NCI-H1436 (cell line): ENCODE results near the gene PCDH9.
"Not testable (repeated sequence)": the region's sequence is repeated elsewhere in the genome, so short reads cannot be mapped to it uniquely, and the experiment has no call there.

Source experiments
- DNase-seq: peaks from one replicate; lab custom pipeline; 2025; lab: John Stamatoyannopoulos, UW

PCDH9 gene

GRCh38 chr13:66896933-66897332 is 333.2 kb downstream of the PCDH9 start:
- DNase-seq: no peak

DNA sequence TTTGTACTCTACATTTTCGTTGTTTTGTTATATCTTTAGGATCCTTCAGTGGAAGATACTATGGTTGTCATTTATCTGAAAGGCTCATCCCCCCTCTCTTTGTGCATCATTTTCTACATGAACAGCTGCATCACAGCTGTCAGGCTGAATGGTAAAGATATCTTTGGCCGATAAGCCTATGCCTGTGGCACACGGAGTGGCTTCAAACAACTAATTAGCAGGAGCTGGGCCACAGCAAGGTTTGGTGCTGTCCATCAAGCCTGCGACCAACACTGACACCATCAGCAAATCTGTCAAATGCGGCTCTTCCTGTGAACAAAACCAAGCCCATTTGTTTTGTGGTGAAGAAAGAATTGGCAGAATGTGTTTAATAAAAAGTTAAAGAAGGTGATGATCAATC is 334.4 kb downstream of the PCDH9 start:
- DNase-seq: no peak

GRCh38 chr13:66895320-66895719 is 334.8 kb downstream of the PCDH9 start:
- no peak for DNase-seq

DNA sequence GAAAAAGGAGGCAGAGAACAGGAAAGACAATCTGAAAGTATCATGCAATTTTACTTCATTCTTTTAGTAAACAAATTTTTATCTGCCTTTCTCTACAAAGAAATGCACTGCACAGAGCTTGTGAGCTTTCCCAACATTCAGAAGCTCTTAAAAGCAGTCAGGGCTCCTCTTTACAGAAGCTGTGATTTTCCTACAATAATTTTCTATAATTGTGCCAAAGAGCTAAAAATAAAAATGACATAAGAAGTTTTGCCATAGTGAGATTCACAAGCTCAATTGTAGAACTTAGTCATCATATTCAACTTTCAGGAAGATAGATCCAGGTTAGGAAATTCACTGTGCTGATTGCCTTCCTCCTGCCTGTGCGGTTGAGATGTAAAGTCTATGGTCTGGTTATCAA is 341.4 kb downstream of the PCDH9 start:
- no peak for DNase-seq

DNA sequence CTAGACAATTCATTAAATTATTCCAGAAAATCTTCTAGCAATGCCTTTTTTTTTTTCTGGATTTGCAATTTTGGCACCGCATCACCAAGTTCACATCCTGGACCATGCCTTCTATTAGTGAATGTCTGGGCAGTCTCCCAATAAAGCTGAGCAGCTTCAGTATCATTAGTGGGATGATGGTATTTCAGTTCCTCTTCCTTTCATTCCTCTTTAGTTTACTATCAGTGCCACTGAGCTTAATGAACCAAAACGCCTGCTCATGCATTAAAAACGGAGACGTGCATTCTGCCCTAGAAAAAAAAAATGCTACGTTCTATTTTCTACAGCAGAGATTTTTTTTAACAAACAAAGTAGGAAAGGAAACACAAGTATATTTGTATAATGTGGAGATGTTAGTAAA is 343.0 kb downstream of the PCDH9 start:
- no peak for DNase-seq

DNA sequence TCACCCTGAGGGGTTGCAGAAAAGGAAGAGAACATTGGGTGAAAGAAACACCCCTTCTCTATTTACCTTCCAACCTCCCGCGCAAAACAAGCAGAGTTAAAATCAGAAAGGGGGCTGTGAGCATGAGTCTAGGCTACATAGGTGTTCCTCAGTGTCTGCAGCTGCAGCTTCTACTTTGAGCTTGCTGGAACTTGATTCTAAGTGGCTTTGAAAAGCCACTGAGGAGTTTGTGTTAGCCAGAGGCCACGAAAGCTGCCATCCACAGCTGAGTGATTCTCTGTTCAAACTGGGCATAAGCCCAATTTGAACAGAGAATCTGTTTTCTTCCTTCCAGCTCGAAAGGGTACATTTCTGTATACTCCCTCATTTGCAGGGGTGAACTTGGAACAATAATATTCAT is 343.9 kb downstream of the PCDH9 start:
- no peak for DNase-seq

DNA sequence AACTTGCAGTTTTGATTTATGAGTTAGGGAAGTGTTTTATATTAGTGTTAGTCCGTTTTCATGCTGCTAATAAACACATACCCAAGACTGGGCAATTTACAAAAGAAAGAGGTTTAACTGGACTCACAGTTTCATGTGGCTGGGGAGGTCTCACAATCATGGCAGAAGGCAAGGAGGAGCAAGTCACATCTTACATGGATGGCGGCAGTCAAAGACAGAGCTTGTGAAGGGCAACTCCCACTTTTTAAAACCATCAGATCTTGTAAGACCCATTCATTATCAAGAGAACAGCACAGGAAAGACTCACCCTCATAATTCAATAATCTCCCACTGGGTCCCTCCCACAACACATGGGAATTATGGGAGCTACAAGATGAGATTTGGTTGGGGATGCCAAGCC is 349.0 kb downstream of the PCDH9 start:
- DNase-seq: not testable (repeated sequence)

DNA sequence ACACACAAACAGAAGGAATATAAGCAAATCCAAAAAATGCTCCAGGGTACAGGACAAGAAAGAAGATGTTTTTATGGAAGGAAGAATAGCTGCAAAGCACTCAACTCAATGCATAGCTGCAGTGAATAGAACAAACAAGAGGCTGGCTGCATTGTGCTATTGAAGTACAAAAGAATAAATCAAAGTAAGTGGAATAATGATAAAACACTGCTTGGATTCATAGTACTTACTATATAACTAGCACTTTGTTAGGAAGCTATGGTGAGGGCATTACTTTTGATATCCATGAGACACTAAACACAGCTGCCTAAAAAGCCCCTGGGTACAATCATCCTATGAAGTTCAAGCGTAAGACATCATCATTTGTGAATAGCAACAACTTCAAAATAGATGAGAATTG is 350.1 kb downstream of the PCDH9 start:
- no peak for DNase-seq

DNA sequence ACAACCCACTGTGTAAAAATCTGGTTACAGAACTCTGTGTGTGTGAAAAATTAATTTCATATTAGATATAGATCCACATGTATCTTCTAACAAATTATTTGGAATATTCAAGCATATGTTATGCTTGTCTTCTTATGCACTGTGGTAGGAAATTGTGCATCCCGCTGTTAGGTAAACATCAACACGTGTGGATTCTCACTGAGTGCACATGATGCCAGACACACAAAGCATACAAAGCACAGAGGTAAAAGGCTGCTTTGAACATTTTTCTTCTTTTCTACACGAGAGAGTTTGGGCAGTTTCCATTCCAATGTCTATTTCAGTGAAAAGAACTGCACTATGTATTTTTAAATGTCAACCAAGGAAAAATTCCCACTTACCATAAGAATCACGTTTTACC is 354.9 kb downstream of the PCDH9 start:
- DNase-seq: no peak

- DNase-seq: no peak
Measured at GRCh38 chr13:66864627-66865026, 365.5 kb downstream of the PCDH9 start.

DNA sequence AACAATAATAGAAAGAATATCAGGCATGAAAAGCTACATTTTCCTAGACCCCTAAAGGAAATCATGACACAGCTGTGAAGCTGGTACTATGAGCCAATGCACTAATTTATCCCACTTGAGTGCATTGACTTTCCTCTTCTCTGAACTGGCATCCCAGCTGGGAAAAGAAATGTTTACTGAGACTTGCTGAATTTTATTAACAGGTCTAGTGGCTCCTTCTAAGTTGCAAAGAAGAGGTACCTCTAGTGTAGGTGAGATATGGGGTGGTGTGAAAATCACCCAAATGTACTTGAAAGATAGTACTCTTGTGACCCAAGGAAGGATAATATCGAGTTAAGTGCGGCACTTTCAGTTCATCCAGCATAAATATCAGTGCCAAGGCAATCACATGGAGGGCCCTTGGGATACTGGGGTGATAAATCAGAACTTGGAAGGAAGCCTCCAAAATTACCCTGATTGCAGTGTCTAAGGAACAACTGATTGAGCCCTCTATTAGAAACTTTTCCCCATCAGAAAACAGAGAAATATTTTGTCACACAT is 369.2 kb downstream of the PCDH9 start:
- DNase-seq: no peak

- DNase-seq: no peak
Measured at GRCh38 chr13:66859934-66860877, 369.9 kb downstream of the PCDH9 start.

DNA sequence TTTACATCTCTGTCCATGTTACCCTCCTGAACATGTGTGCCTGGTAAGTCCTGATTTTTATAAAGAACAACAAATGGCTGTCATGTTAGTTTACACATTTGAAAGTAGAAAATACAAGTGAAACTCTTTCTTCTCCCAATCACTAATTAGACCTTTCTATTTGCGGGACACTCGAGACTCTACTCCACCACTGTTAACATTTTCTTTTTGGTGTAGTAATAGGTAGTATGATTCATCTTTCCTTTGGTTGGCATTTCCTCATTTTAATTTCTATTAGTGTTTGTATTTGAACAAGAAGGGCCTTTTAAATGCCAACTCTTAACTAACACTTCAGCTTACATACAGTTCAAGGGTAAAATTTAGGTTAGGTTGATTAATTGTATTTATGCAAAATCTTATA is 371.1 kb downstream of the PCDH9 start:
- DNase-seq: no peak

DNA sequence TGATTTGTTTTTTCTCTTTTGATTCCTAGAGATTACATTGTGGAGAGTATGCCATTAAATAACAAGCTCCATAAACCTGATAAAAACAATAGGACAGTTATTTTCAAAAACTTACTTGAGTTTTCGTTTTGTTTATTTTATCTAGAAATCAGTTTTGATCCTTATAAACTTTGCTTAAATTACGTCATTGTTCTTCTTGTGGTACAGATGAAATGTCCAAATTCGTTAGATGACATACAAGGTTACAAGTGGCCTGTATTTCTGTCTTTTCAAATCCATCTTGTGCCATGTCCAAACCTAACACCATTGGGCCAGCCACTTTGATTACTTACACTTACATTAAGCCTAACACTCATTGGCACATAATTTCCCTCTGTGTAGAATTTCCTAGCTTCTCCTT is 372.0 kb downstream of the PCDH9 start:
- no peak for DNase-seq

DNA sequence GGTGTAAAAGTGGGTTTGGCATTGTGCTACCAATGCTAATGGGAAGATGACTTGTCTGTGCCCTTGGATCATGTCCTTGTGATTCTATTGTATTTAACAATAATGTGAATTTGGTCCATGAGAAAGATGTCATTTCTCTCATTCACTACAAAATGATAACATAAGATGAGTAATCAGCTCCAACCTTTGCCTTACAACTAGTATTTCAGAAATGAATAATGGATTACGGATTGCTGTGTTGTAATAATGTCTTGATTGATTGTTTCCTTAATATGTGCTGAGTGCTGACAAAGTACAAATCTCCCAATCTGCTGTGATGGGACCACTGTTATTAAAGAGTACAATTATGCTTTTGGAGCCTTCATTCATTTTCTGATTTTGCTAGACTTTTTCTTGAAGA is 375.0 kb downstream of the PCDH9 start:
- no peak for DNase-seq

DNA sequence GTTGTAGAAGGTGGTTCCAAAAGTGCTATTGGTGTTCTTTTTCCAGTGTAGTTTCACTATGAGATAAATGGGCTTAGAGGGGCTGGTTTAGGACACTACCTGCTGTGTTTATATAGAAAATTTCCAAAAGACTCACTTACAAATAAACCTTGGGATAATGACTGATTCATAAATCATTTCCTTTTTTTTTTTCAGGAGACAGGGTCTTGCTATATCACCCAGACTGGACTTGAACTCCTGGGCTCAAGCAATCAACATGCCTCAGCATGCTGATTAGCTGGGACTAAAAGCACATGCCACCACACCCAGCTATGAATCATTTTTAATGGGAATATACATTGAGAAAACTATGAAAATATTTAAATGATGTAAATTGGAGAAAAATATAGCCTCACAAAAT is 376.6 kb downstream of the PCDH9 start:
- DNase-seq: no peak

DNA sequence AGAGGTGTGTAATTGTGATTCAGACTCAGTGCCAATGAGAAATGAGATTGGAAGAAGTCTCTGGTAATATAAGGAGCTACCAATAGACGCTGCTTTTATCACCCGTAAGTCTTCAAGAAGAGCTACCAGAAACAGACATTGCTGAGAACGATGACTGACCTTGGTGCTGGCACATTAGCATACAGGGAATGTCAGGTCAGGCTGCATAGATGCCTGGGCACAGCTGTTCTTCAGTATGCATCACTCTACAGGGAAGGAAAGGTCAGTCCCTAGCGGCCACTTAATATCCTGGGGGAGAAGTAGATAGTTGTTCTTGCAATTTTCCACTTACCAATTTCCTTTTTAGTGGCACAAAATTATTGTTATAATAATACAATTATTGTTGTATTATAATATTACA is 380.4 kb downstream of the PCDH9 start:
- DNase-seq: no peak

DNA sequence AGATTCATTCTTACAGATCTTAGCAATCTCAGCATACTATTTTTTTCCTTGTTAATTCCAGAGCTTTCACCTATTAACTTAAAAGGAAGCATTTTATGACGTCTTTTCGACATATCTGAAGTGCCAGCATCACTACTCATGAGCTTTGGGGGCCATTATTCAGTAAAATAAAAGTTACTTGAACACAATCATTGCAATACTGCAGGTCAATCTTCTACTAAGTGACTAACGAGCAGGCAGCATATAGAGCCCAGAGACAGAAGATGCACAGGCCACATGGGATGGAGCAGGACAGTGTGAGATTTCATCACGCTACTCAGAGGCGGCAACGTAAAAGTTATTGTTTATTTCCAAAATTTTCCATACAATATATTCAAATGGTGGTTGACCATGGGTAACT is 382.6 kb downstream of the PCDH9 start:
- no peak for DNase-seq

DNA sequence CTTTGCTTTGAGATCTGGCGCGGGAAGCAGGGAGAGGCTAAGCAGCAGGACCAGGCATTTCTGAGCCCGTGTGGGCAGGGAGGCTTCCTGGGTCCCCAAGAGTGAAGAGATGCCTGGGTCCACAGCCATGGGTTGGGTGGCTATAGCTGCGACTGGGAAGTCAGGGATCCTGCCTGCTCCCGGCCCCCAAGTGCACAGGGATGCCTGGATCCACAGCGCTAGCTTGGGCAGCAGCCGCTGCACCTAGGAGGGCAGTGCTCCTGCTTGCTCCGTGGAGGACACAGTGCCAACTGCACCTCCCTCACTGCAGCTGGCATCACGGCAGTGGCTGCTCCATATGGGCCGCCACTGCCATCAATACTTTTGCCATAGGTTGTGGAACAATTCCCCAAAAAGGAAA is 384.7 kb downstream of the PCDH9 start:
- DNase-seq: no peak

DNA sequence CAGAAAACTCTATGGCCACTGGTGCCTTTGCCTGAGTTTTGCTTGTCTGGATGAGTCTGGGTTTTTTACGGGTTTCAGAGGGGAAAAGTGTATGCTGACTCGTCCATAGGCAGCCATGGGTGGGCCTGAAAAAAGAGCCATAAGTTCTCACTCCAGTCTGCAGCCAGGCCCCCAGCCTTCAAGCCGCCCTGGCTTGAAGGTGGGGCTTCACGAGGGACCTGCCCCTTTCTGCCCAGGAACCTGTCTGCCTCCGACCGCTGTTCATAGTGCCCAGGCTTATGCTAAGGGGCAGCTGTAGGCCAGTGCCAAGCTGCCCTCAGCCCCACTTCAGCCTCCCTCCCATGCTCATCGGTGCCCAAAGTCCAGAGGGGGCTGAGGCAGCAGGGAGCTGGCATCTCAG is 385.2 kb downstream of the PCDH9 start:
- DNase-seq: no peak

DNA sequence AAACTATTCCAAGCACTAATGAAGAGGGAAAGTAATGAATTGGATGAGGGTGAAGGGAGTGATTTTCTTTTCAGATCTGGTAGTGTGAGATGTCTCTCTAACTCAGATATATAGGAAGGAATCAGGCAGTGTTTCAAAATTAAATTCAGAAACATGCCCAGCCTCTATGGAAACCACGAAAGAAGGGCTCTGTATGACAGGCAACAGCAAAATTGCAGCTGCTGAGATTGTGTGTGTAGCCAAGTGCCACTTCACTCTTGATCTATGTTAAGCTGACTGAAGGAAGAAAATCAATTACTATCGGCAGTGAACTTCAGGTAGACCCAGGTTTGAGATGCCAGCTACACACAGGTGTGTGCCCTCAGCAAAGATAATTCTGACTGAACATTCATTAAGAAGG is 387.4 kb downstream of the PCDH9 start:
- DNase-seq: no peak

GRCh38 chr13:66840621-66841020 is 389.5 kb downstream of the PCDH9 start:
- DNase-seq: no peak

DNA sequence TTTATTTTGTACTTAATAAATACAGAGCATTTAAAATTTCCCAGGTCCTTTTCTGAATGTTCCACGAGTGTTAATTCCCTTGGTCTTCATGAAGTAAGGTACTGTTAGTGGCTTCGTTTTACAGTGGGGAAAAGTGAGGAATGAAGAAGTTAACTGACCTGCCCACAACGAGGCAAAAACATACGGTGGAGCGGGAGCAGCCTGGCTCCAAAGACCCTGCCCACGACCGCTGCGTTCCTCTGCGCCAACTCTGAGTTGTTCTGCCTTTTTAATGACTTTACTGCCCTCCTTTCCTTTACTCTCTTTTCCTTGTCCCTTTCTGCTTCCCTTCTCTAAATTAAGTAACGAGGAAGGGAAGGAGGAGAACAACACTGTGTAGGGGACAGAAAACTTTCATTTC is 392.9 kb downstream of the PCDH9 start:
- no peak for DNase-seq
